ENCODE measurements around the gene OPALIN. TPM values are rescaled to one million over a fixed set of nuclear protein-coding genes. Genes with fewer than 3 reads are reported as not detected.

OPALIN gene
- total RNA-seq (not detected), polyA plus RNA-seq (not detected)
- long read RNA-seq, donor 1, result 0 reads
- long read RNA-seq, donor 2, result 0 reads

- no peak for DNase-seq
- intact Hi-C loops (cut with DNase I; ENCODE audit: low total_unique reads), result no loop called here
- Histone ChIP-seq H3K27ac (no peak within 1 kb of the TSS), H3K36me3 (no peaks in the 10 kb centered on the region), H3K4me3 (no peak within 1 kb of the TSS), H3K4me1 (no peaks in the 10 kb centered on the region), H3K9me3 (peaks cover 0 to 6% (median 0%) of the 10 kb centered on the region in 8 donors), H3K27me3 (replicated peaks in 1 of 7) (peaks cover 0 to 5% (median 0%) of the 10 kb centered on the region in 7 donors)
- WGBS, 5 donors, result 72 to 89% (median 85%) methylated on average over 7 of the region's 7 CpGs
- TF ChIP-seq POLR2AphosphoS5 (IDR thresholded peaks at IDR 0.05) (no peak), POLR2A (IDR thresholded peaks at IDR 0.05) (no peak), CTCF (IDR thresholded peaks at IDR 0.05 in 8 of 11, conservative IDR thresholded peaks at IDR 0.05 in 3 of 11) (no peak)
These were observed at the start of gene OPALIN for GRCh38 chr10:96358851-96359540. OPALIN (minus strand) TSS chr10:96359002; CDS start chr10:96358896, 106 bp downstream.

- TF ChIP-seq POLR2A (IDR thresholded peaks at IDR 0.05) (no peak), POLR2AphosphoS5 (IDR thresholded peaks at IDR 0.05) (no peak)
- Histone ChIP-seq H3K27ac (no peak overlapping the region), H3K4me3 (no peak overlapping the region), H3K27me3 (replicated peaks in 1 of 7) (peaks cover 0 to 43% (median 0%) of the 10 kb centered on the region in 7 donors), H3K4me1 (peaks cover 0 to 7% (median 0%) of the 10 kb centered on the region in 6 donors), H3K36me3 (no peaks in the 10 kb centered on the region), H3K9me3 (no peaks in the 10 kb centered on the region)
- no peak for DNase-seq
- 50 to 88% (median 78%) methylated on average over 1 of the region's 1 CpG for WGBS, 5 donors
- intact Hi-C loops (cut with DNase I; ENCODE audit: low total_unique reads), result no loop called here
These were observed 49.4 kb upstream of the OPALIN start for GRCh38 chr10:96408201-96408600.

GRCh38 chr10:96407560-96408069, 48.8 kb upstream of the OPALIN start:
- Histone ChIP-seq H3K4me1 (peaks cover 0 to 7% (median 0%) of the 10 kb centered on the region in 6 donors), H3K27ac (no peak overlapping the region), H3K27me3 (replicated peaks in 1 of 7) (peaks cover 0 to 44% (median 0%) of the 10 kb centered on the region in 7 donors), H3K9me3 (no peaks in the 10 kb centered on the region), H3K36me3 (no peaks in the 10 kb centered on the region), H3K4me3 (no peak overlapping the region)
- WGBS, 5 donors, result 85 to 87% (median 85%) methylated on average over 15 of the region's 15 CpGs
- no peak for DNase-seq
- TF ChIP-seq POLR2A (IDR thresholded peaks at IDR 0.05) (no peak), CTCF (IDR thresholded peaks at IDR 0.05 in 8 of 11, conservative IDR thresholded peaks at IDR 0.05 in 3 of 11) (no peak), POLR2AphosphoS5 (IDR thresholded peaks at IDR 0.05) (no peak)
- intact Hi-C loops (cut with DNase I; ENCODE audit: low total_unique reads), result no loop called here

GRCh38 chr10:96406091-96406490, 47.3 kb upstream of the OPALIN start:
- Histone ChIP-seq H3K9me3 (no peaks in the 10 kb centered on the region), H3K27me3 (replicated peaks in 1 of 7) (peaks cover 0 to 55% (median 0%) of the 10 kb centered on the region in 7 donors), H3K4me1 (peaks cover 0 to 2% (median 0%) of the 10 kb centered on the region in 6 donors), H3K36me3 (no peaks in the 10 kb centered on the region), H3K27ac (no peak overlapping the region), H3K4me3 (no peak overlapping the region)
- 79 to 90% (median 81%) methylated on average over 5 of the region's 5 CpGs for WGBS, 5 donors
- DNase-seq, result no peak
- intact Hi-C loops (cut with DNase I; ENCODE audit: low total_unique reads), result no loop called here
- TF ChIP-seq POLR2AphosphoS5 (IDR thresholded peaks at IDR 0.05) (no peak), CTCF (IDR thresholded peaks at IDR 0.05 in 8 of 11, conservative IDR thresholded peaks at IDR 0.05 in 3 of 11) (no peak), POLR2A (IDR thresholded peaks at IDR 0.05) (no peak)

All from spleen (tissue), 13 donors.